ENCODE measurements around the gene FTL. TPM values are rescaled to one million over a fixed set of nuclear protein-coding genes. Genes with fewer than 3 reads are reported as not detected.

The FTL gene
- total and polyA plus RNA-seq, 4 donors = 2,528 to 16,395 (median 12,201) TPM

GRCh38 chr19:48958006-48958405 is 7.1 kb upstream of the FTL start:
- no peaks in the 10 kb centered on the region for H3K27me3 ChIP-seq (ENCODE audit: control insufficient read depth in 4 of 4, insufficient read depth in 4 of 4, low read length in 3 of 4)
- no peak overlapping the region for H3K4me3 ChIP-seq (ENCODE audit: low read depth in 1 of 3, low read length in 3 of 3)
- 98% methylated on average over 8 of the region's 8 CpGs for WGBS
- no peak overlapping the region for H3K27ac ChIP-seq (ENCODE audit: low read depth in 1 of 2, low read length in 2 of 2)
- H3K9ac ChIP-seq (ENCODE audit: low read depth in 1 of 2, low read length in 2 of 2) = no peak overlapping the region
- TF ChIP-seq FOXA1 (IDR thresholded peaks at IDR 0.05) = no peak
- TF ChIP-seq REST (IDR thresholded peaks at IDR 0.05) = no peak
- TF ChIP-seq CTCF (IDR thresholded peaks at IDR 0.05; ENCODE audit: low read depth, low read length, missing input control) = no peak
- TF ChIP-seq ZBTB33 (IDR thresholded peaks at IDR 0.05) = no peak
- no peak for TF ChIP-seq JUND (IDR thresholded peaks at IDR 0.05)
- no peak for TF ChIP-seq HNF4A (conservative IDR thresholded peaks at IDR 0.05)
- no peak for TF ChIP-seq SP1 (IDR thresholded peaks at IDR 0.05)
- TF ChIP-seq GABPA (IDR thresholded peaks at IDR 0.05 in 1 of 2, conservative IDR thresholded peaks at IDR 0.05 in 1 of 2) = no peak
- no peak for TF ChIP-seq MAX (IDR thresholded peaks at IDR 0.05)
- no peak for TF ChIP-seq RAD21 (IDR thresholded peaks at IDR 0.05)
- no peak for TF ChIP-seq RXRA (IDR thresholded peaks at IDR 0.05)
- TF ChIP-seq NR2F2 (IDR thresholded peaks at IDR 0.05) = no peak
- H3K36me3 ChIP-seq (ENCODE audit: control insufficient read depth in 4 of 4, insufficient read depth in 3 of 4, low read depth in 1 of 4, low read length in 3 of 4) = no peaks in the 10 kb centered on the region
- peaks cover 10 to 28% (median 19%) of the 10 kb centered on the region in 4 donors for H3K4me1 ChIP-seq (ENCODE audit: control insufficient read depth in 4 of 4, insufficient read depth in 4 of 4, low read length in 3 of 4)
- H3K9me3 ChIP-seq (ENCODE audit: control insufficient read depth in 4 of 4, low read length in 3 of 4) = no peaks in the 10 kb centered on the region
- DNase-seq (ENCODE audit: low spot score) = no peak

- TF ChIP-seq FOXA1 (IDR thresholded peaks at IDR 0.05) (no peak), YY1 (IDR thresholded peaks at IDR 0.05) (peak; percentile 39), ATF3 (IDR thresholded peaks at IDR 0.05) (no peak)
- 85% methylated on average over 16 of the region's 16 CpGs for WGBS
- no peak for DNase-seq (ENCODE audit: low spot score)
- Histone ChIP-seq H3K36me3 (ENCODE audit: control insufficient read depth in 4 of 4, insufficient read depth in 3 of 4, low read depth in 1 of 4, low read length in 3 of 4) (no peaks in the 10 kb centered on the region), H3K4me1 (ENCODE audit: control insufficient read depth in 4 of 4, insufficient read depth in 4 of 4, low read length in 3 of 4) (peaks cover 11 to 31% (median 19%) of the 10 kb centered on the region in 4 donors), H3K27me3 (ENCODE audit: control insufficient read depth in 4 of 4, insufficient read depth in 4 of 4, low read length in 3 of 4) (no peaks in the 10 kb centered on the region), H3K9me3 (ENCODE audit: control insufficient read depth in 4 of 4, low read length in 3 of 4) (no peaks in the 10 kb centered on the region), H3K9ac (ENCODE audit: low read depth in 1 of 2, low read length in 2 of 2) (no peak overlapping the region), H3K27ac (ENCODE audit: low read depth in 1 of 2, low read length in 2 of 2) (no peak overlapping the region), H3K4me3 (ENCODE audit: low read depth in 1 of 3, low read length in 3 of 3) (no peak overlapping the region)
Measured at GRCh38 chr19:48959341-48960239, 5.5 kb upstream of the FTL start.
